T follicular helper cell (primary cell): Measurements from ENCODE around the gene DNAL1.
"Not testable (repeated sequence)": the region's sequence is repeated elsewhere in the genome, so short reads cannot be mapped to it uniquely, and the experiment has no call there.

Experiments used
- DNase-seq: peaks from one replicate; pipeline ENCODE4 v3.0.0-alpha.2; 2020; ENCODE audit warnings: low read depth

Gene DNAL1

DNA sequence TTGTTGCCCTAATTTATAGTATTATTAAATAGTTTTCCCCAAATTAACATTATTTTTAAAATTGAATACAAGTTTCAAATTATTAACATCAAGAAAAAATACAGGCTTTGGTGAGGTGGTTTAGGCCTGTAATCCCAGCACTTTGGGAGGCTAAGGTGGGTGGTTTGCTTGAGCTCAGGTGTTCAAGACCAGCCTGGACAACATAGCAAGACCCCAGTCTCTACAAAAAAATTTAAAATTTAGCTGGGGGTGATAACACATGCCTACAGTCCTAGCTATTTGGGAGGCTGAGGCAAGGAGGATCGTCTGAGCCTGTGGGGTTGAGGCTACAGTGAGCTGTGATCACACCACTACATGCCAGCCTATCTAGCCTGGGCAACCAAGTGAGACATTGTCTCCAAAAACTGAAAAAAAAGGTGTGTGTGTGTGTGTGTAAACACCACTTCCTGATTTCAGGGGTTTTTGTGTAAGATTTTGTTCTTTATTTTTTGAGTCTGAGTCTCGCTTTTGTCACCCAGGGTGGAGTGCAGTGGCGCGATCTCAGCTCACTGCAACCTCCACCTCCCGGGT is 3.9 kb upstream of the DNAL1 start:
- no peak for DNase-seq

DNA sequence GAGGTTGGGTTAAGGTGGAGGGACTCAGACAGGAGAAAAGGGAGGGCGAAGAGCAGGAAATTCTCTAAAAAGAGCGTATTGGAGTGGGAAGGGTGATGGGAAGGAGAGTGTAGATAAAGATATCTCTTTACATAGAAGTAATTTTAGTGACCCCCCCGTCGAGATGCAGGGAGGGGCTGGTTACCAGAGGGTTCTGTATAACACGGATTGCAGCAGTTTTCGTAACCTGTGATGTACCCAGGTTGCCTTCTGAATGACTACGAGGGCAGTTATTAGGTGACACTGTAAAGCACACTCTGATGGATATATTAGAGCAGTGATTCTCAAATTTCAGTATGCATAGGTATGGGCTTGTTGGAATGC is 443 bp downstream of the DNAL1 start:
- no peak for DNase-seq

DNA sequence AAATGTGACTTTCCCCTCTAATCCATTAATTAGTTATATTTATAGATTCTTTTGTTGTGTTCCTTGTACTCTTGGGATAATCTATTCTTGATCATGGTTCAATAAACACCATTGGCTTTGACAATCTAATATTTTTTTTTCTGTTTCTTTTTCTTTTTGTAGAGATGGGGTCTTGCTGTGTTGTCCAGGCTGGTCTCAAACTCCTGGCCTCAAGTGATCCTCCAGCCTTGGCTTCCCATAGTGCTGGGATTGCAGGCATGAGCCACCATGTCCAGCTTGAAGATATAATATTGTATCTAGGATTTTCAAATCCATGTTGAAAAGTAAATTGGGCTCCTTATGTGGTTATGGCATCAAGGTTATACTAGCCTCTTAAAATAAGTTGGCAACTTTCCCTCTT is 6.2 kb downstream of the DNAL1 start:
- DNase-seq, result no peak

DNA sequence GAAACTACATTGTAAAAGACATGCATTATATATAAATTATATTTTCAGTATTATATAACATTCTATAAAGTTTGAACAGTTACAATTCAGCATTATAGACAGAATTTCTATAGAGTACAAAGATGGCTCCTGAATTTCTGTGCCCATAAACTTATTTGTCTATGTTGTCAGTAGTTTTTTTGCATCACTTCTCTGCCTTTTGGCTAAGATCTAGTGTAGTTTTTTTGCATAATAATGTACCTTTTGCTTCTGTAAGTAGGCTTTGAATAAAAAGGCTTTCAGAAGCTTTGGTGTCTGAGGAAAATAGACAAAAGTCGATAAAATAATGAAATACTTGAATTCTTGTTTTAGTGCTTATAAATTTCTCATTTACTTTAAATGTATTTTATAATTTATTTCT is 11.1 kb downstream of the DNAL1 start:
- no peak for DNase-seq

DNA sequence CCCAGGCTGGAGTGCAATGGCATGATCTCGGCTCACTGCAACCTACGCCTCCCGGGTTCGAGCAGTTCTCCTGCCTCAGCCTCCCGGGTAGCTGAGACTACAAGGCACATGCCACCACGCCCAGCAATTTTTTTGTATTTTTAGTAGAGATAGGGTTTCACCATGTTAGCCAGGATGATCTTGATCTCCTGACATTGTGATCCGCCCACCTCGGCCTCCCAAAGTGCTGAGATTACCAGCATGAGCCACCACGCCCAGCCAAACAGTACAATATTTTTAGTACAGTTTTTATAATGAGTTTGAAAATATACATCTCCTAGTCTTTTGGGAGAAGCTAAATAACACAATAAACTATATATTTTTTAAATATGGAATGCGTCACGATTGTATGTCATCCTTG is 14.4 kb downstream of the DNAL1 start:
- not testable (repeated sequence) for DNase-seq

DNA sequence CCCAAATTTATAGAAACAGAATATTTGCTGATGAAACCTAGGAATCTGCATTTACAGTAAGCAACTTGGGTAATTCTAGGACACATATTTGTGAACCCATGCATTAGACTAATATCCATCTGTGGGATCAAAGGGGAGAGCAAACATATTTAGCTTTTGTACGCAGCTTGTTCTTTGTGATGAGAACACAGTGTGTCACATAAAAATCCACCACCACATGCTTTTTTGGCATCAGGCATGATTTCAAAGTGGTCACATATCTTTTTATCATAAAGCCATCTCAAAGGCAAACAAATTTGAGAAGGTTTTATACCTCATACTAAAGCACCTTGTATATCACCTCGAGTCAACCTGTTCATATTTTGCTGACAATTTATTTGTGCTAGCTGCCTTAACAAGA is 15.7 kb downstream of the DNAL1 start:
- DNase-seq, result no peak

DNA sequence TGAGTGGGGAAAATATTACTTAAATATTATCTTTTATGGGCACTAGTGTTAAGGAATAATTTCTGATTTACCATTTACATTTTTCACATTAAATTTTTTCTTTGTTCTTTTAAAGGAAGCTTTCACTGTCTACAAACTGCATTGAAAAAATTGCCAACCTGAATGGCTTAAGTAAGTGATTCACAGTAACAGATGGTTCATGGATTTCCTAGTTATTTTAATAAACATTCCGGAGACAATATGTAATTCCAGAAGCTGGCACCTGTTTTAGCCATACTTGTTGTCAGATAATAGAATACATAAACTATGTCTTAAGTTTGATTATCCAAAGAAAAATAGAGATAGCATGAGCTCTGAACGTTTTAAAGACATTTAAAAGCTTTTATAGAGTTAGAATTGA is 17.1 kb downstream of the DNAL1 start:
- no peak for DNase-seq

DNA sequence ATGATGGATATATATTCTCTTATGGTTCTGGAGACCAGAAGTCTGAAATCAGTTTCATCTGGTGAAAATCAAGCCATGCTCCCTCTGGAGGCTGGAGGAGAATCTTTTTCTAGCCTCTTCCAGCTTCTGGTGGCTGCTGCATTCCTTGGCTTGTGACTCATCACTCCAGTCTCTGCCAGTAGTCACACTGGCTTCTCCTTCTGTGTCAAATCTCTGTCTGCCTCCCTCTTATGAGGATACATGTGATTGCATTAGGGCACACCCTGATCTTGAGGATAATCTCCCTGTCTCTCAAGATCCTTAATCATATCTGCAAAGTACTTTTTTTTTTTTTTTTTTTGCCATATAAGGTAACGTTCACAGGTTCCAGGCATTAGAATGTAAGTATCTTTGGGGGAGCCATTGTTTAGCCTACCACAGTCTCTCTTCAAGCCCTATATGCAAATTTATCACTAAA is 17.7 kb downstream of the DNAL1 start:
- no peak for DNase-seq

DNA sequence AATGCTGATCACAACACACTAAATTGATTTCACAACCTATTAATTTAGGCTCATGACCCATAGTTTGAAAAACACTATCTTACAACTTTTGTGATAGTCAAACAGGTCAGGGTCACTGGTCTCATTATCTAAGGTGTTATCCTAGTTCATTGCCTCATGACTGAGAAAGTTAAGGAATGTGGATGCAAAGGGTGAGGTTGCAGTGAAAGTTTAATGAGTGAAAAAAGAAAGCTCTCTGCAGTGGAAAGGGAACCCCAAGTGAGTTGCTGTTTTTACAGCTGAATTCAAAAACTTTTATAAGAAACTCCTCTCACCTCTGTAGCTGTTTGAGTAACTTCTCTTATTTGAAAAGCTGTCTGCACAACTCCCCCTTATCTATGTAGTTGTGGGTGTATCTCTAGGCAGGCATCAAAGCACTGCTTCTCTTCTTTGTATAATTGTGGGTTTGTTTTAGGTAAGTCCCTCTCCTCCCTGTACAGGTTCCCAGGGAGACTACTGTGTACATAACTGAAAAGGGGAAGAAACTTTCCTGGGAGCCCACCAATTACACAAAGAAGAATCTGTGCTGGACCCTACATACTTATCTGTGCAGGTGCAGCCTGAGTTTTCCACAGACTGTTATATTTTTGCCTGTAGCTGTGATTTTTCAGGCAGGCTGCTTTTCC is 18.9 kb downstream of the DNAL1 start:
- DNase-seq, result no peak

DNA sequence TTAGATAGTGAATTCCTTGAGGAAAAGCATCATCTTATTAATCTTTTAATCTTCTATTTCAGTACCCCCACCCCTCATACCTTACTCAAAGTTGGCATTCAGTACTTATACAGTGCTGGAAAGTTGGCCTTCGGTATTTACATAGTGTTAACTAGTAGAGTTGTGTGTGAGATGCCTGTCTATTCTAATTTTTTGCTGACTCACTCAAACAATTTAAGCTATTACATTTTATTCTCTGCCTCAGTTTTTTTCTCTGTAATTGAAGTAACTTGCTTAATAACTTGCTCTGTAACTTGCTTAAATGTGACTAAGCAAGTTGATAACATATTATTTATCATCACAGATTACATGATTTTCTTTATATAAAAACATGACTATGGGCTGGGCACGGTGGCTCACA is 20.3 kb downstream of the DNAL1 start:
- DNase-seq, result no peak

DNA sequence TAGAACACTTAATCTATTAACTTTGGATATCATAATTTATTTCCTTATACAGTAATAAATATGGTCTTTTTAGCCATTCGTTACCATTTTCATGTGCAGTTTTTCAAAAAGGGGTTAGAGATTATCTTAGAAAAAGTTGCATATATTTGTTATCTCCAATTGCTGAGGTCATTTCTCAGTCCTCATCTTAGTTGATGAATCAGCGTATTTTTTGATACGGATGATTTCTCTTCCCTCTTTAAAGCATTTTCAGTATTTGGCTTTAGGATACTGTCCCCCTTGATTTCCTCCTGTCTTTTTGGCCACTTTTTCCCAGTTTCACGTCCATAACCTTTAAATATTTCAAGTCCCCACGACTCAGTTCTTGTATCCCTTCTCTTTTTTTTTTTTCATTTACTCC is 21.8 kb downstream of the DNAL1 start:
- DNase-seq, result no peak

DNA sequence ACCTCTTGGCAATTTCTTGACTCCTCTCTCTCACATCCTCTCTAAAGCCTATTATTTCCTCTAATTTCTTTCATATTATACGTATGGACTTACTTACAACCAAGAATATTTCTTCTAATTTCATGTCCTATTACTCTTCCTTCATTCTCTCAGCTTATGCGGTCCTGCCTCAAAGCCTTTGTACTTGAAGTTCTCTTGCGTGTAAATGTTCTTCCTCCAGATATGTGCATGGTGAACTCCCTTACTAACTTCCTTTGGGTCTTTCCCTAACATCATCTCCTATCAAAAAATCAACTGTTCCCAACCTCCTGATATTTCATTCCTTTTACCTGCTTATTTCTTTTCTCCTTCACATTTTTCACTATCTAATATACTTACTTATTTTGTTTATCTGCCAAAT is 23.1 kb downstream of the DNAL1 start:
- no peak for DNase-seq

DNA sequence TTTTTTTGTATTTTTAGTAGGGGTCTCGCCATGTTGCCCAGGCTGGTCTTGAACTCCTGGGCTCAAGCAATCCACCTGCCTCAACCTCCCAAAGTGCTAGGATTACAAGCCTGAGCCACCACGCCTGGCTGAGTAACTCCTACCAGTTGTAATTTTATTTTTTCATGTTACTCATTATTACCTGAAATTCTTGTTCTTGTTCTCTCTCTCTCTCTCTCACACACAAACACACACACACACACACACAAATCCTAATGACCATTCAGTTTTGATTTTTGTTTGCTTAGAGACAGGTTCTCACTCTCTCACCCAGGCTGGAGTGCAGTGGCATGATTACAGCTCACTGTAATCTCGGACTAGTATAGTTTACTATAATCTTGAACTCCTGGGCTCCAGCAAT is 30.2 kb downstream of the DNAL1 start:
- no peak for DNase-seq

DNA sequence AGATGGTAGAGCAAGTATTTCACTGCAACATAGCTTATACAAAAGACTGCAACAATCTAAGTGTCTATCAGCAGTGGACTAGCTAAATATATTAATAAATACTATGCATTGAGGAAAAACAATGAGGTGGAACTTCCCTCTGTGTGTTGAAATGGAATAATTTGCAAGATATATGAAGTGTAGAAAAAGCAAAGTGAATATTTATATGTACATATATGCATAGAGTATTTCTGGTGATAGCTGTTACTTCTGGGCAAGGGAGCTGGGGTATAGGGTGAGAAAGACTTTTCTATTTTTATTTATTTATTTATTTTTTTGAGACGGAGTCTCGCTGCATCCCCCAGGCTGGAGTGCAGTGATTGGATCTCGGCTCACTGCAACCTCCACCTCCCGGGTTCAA is 33.9 kb downstream of the DNAL1 start:
- DNase-seq, result no peak

DNA sequence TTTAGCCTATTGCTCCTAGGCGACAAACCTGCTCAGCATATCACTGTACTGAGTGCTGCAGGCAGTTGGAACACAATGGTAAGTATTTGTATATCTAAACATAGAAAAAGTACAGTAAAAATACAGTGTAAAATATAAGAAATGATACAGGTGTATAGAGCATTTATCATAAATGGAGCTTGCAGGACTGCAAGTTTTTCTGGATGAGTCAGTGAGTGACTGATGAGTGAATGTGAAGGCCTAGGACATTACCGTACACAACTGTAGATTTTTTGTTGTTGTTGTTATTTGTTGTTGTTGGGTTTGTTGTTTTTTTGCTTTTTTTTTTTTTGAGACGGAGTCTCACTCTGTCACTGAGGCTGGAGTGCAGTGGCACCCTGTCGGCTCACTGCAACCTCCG is 36.0 kb downstream of the DNAL1 start:
- no peak for DNase-seq

DNA sequence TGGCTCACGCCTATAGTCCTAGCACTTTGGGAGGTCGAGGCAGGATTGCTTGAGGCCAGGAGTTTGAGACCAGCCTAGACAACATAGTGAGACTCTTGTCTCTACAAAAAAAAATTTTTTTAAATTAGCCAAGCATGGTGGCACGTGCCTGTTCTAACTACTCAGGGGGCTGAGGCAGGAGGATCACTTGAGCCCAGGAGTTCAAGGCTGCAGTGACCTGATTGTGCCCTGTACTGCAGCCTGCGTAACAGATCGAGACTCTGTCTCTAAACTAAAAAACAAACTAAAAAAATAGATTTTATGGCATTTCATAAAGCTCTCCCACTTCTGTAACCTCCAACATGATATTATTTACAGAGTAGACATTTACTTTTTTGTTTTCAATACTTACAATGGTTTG is 39.8 kb downstream of the DNAL1 start:
- DNase-seq, result no peak

DNA sequence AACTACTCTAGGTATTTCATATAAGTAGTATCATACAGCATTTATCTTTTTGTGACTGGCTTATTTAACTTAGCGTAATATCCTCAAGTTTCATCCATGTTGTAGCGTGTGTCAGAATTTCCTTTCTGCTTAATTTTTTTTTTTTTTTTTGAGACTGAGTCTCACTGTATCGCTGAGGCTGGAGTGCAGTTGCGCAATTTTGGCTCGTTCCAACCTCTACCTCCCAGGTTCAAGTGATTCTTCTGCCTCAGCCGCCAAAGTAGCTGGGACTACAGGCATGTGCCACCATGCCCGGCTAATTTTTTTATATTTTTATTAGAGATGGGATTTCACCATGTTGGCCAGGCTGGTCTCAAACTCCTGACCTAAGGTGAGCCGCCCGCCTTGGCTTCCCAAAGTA is 40.5 kb downstream of the DNAL1 start:
- DNase-seq, result no peak

DNA sequence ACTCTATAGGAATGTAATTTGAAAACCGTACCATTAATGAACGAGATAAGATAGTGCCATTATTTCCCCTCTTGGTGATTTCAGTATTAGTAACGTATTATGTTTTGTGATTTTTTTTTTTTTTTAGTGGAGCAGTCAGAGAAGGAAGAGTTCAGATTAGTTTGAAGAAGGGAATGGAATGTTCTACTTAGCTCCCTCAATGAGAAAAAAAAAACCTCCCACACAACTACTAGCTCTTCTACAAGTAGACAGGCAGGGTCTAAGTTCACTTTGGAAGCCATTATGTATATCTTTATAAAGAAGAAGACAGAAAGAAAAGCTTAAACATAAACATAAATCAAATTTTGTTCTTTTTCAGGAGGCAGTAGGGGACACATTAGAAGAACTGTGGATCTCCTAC is 42.1 kb downstream of the DNAL1 start:
- no peak for DNase-seq

DNA sequence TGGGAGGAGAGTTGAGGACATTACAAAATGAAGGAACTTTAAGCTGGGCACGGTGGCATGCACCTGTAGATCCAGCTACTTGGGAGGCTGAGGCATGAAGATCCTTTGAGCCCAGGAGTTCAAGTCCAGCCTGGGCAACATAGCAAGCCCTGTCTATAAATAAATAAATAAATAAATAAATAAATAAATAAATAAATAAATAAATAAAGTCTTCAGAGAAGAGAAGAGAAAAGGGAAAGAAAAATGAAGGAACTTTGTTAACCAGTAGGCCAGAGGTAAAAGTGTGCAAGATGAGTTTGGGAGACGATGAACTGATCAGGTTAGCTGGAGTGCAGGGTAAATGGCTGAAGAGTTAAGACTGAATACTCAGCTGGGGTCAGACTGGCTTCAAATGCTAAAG is 49.3 kb downstream of the DNAL1 start:
- DNase-seq, result no peak

DNA sequence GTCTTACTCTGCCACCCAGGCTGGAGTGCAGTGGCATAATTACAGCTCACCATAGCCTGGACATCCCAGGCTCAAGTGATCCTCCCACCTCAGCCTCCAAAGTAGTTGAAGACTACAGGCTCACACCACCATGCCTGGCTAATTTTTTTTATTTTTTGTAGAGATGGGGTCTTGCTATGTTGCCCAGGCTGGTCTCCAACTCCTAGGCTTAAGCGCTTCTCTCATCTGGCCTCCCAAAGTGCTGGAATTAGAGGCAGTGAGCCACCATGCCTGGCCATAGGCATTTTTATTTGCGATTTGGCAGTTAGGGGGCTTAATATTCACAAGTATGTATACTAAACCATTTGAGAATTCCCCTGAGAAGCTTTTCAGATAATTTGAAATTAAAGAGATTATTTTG is 50.3 kb downstream of the DNAL1 start:
- DNase-seq, result no peak

DNA sequence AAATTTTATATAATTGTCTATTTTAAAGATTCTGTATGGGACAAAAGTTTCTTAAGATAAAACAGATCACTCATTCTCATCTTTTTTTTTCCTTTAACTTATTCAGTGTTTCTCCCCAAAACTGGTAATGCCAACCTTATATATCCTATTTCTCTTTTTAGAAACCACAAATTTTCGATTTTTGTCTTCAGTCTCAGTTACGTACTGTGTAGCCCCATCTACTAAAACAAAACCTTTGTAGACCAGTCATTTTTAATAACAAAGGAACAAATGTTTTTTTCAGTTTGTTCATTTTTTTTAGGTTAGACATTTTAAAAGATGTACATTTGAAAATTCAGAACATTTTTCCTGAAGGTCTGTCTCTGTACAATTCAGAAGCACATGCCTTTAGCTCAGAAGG is 51.2 kb downstream of the DNAL1 start:
- DNase-seq, result no peak

DNA sequence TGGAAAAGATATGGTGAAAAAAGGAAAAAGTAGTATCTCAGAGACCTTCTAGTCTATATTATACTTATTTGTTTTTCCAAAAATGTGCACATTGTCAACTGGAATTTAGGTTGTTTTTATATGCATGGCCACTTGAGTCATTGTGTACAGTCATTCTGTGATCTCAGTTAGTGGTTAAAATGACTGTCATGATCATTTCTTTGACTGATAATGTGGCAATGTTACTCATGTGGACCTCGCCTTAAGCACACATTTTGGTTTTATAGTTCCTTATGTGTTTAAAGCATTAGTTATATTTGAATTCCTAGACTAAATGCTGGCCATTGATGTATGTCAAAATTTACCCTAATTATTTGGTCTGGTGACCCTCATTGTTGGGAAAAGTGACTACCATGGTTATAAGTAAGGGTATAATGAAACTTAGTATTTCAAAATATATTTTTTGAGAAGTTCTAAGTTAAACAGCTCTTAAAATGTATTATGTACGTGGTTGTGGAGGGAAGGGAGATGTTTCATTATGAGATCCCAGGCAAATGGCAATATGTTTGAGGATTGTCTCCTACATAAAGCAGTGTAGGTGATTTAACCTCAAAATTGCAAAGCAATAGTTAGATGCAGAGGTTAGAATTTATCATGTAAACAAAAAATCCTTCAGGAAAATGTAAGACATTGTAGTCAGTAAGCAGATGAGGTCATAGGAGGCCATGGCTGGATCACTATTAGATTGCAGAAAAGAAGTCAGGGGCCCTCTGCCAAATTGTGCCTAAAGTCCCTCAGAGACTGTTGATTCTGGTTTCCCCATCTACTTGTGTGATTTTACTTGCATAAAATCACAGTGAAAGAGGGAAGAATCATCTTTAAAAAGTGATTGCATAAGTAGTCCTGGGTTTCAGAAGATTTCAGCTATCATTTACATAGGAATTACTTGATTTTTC is 51.9 kb downstream of the DNAL1 start:
- no peak for DNase-seq

DNA sequence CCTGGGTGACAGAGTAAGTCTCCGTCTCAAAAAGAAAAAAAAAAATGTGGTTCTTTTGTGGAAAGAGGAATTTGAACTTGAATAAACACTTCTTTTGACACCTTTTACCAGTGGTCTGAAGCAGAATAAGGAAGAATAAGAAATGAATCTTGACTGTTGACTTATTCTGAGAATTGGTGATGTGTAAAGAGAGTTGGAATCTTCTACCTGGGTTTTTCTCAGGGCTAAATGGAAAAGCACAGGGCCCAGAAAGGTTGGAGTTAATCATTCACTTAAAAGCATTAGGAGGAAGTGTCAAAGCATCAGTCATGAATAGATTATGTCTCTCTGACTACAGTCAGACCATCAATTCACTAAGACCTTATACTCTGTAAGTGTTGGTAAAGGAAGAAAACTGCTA is 55.5 kb downstream of the DNAL1 start:
- DNase-seq, result no peak
